ENCODE data around the gene TRRAP. TPM values are rescaled to one million over a fixed set of nuclear protein-coding genes. Genes with fewer than 3 reads are reported as not detected.

Gene TRRAP
- total RNA-seq, 6 experiments from 2014 or later: 26.6 to 35.5 (median 28.7) TPM

- TF ChIP-seq CTCF (IDR thresholded peaks at IDR 0.05): peak; percentile 25
- Mint-ChIP-seq H3K27ac (no peak overlapping the region), H3K4me3 (no peak overlapping the region), H3K27me3 (ENCODE audit: insufficient read depth) (peaks cover 2% of the 10 kb centered on the region; the same call in 1 of the 2 replicates), H3K36me3 (ENCODE audit: low read depth) (peaks cover 44% of the 10 kb centered on the region), H3K9me3 (no peaks in the 10 kb centered on the region), H3K4me1 (ENCODE audit: low read depth) (no peaks in the 10 kb centered on the region)
- no peak for DNase-seq
These were observed 29.2 kb downstream of the TRRAP start for GRCh38 chr7:98907570-98907969.

- Mint-ChIP-seq H3K9me3 (no peaks in the 10 kb centered on the region), H3K27me3 (ENCODE audit: insufficient read depth) (peaks cover under 1% of the 10 kb centered on the region; the same call in 1 of the 2 replicates), H3K36me3 (ENCODE audit: low read depth) (peaks cover 48% of the 10 kb centered on the region), H3K27ac (no peak overlapping the region), H3K4me3 (no peak overlapping the region), H3K4me1 (ENCODE audit: low read depth) (peaks cover 4% of the 10 kb centered on the region)
- no peak for TF ChIP-seq CTCF (IDR thresholded peaks at IDR 0.05)
- no peak for DNase-seq
These were observed 30.3 kb downstream of the TRRAP start for GRCh38 chr7:98908585-98908984.

- DNase-seq: no peak
- H3K27ac Mint-ChIP-seq: no peak overlapping the region
- H3K4me1 Mint-ChIP-seq (ENCODE audit: low read depth): peaks cover 7% of the 10 kb centered on the region
- no peaks in the 10 kb centered on the region; the same call in 1 of the 2 replicates for H3K27me3 Mint-ChIP-seq (ENCODE audit: insufficient read depth)
- TF ChIP-seq CTCF (IDR thresholded peaks at IDR 0.05): no peak
- H3K36me3 Mint-ChIP-seq (ENCODE audit: low read depth): peaks cover 45% of the 10 kb centered on the region; the same call in 1 of the 2 replicates
- H3K4me3 Mint-ChIP-seq: no peak overlapping the region
- no peaks in the 10 kb centered on the region for H3K9me3 Mint-ChIP-seq
These were observed 31.2 kb downstream of the TRRAP start for GRCh38 chr7:98909487-98909886.

GRCh38 chr7:98910427-98910826, 32.1 kb downstream of the TRRAP start:
- H3K27me3 Mint-ChIP-seq (ENCODE audit: insufficient read depth): no peaks in the 10 kb centered on the region; the same call in 1 of the 2 replicates
- TF ChIP-seq CTCF (IDR thresholded peaks at IDR 0.05): no peak
- H3K36me3 Mint-ChIP-seq (ENCODE audit: low read depth): peaks cover 36% of the 10 kb centered on the region; the same call in 1 of the 2 replicates
- H3K4me1 Mint-ChIP-seq (ENCODE audit: low read depth): peaks cover 7% of the 10 kb centered on the region
- no peaks in the 10 kb centered on the region for H3K9me3 Mint-ChIP-seq
- H3K27ac Mint-ChIP-seq: no peak overlapping the region
- DNase-seq: no peak
- H3K4me3 Mint-ChIP-seq: no peak overlapping the region

GRCh38 chr7:98911916-98912315, 33.6 kb downstream of the TRRAP start:
- no peak for TF ChIP-seq CTCF (IDR thresholded peaks at IDR 0.05)
- no peak for DNase-seq
- H3K36me3 Mint-ChIP-seq (ENCODE audit: low read depth): peaks cover 30% of the 10 kb centered on the region; the same call in 1 of the 2 replicates
- H3K4me3 Mint-ChIP-seq: no peak overlapping the region
- H3K27ac Mint-ChIP-seq: no peak overlapping the region
- no peaks in the 10 kb centered on the region for H3K9me3 Mint-ChIP-seq
- H3K27me3 Mint-ChIP-seq (ENCODE audit: insufficient read depth): no peaks in the 10 kb centered on the region
- H3K4me1 Mint-ChIP-seq (ENCODE audit: low read depth): peaks cover 7% of the 10 kb centered on the region

GRCh38 chr7:98913026-98913425, 34.7 kb downstream of the TRRAP start:
- Mint-ChIP-seq H3K36me3 (ENCODE audit: low read depth) (peaks cover 35% of the 10 kb centered on the region; the same call in 1 of the 2 replicates), H3K9me3 (no peaks in the 10 kb centered on the region), H3K27ac (no peak overlapping the region), H3K4me1 (ENCODE audit: low read depth) (peaks cover 7% of the 10 kb centered on the region), H3K27me3 (ENCODE audit: insufficient read depth) (no peaks in the 10 kb centered on the region), H3K4me3 (no peak overlapping the region)
- no peak for TF ChIP-seq CTCF (IDR thresholded peaks at IDR 0.05)
- no peak for DNase-seq

Data from HFFc6 (cell line).